Left ventricle myocardium inferior (tissue), 1 donor: ENCODE data around the gene TTC39B. TPM values are rescaled to one million over a fixed set of nuclear protein-coding genes. Genes with fewer than 3 reads are reported as not detected.

Experiments used
- DNase-seq: peaks from one replicate; pipeline ENCODE4 v3.0.0-alpha.2; 2020
- H3K27ac ChIP-seq: fragments of 200-600 bp; replicated peaks from 2 replicates; pipeline ENCODE4 v1.8.0; 2021
- H3K27me3 ChIP-seq: fragments of 200-600 bp; 2 replicates; pipeline ENCODE4 v1.8.0; 2021; ENCODE audit warnings: low read depth
- H3K36me3 ChIP-seq: fragments of 200-600 bp; 2 replicates; pipeline ENCODE4 v1.8.0; 2021
- H3K4me1 ChIP-seq: fragments of 200-600 bp; 2 replicates; pipeline ENCODE4 v1.8.0; 2021
- H3K4me3 ChIP-seq: fragments of 200-600 bp; 2 replicates; pipeline ENCODE4 v1.8.0; 2021; ENCODE audit warnings: mild to moderate bottlenecking, moderate library complexity
- H3K9me3 ChIP-seq: fragments of 200-600 bp; replicated peaks from 2 replicates; pipeline ENCODE4 v1.8.0; 2021
- intact Hi-C: fragments of 100-400 bp; cut with micrococcal nuclease; formaldehyde crosslinking; loops from one replicate; pipeline ENCODE4 v1.11.0; 2022
- total RNA-seq: library from RNA; stranded (reverse); fragmentation: NEBNext Ultra II Directional; extraction: Animal tissue kit (Norgen Biotek cat#: 25700); gene quantifications from one replicate; pipeline ENCODE4 v1.2.1, GENCODE V29; 2021
- TF ChIP-seq, protein P1 (sequence below): fragments of 200-600 bp; IDR thresholded peaks from 2 replicates; pipeline ENCODE4 v1.8.0; 2021; ENCODE audit warnings: antibody characterized with exemption, mild to moderate bottlenecking, borderline replicate concordance
- donor health status: DM: no; HTN: yes; CAD: no; lungs with severe emphysema.

The TTC39B gene
- total RNA-seq, 1 donor from 2014 or later, result 1.6 TPM

GRCh38 chr9:15253197-15253596 lies 53.8 kb downstream of the TTC39B start:
- TF ChIP-seq, protein P1, sequence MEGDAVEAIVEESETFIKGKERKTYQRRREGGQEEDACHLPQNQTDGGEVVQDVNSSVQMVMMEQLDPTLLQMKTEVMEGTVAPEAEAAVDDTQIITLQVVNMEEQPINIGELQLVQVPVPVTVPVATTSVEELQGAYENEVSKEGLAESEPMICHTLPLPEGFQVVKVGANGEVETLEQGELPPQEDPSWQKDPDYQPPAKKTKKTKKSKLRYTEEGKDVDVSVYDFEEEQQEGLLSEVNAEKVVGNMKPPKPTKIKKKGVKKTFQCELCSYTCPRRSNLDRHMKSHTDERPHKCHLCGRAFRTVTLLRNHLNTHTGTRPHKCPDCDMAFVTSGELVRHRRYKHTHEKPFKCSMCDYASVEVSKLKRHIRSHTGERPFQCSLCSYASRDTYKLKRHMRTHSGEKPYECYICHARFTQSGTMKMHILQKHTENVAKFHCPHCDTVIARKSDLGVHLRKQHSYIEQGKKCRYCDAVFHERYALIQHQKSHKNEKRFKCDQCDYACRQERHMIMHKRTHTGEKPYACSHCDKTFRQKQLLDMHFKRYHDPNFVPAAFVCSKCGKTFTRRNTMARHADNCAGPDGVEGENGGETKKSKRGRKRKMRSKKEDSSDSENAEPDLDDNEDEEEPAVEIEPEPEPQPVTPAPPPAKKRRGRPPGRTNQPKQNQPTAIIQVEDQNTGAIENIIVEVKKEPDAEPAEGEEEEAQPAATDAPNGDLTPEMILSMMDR, result no peak
- Histone ChIP-seq H3K36me3 (no peaks in the 10 kb centered on the region), H3K4me3 (no peak overlapping the region), H3K4me1 (peaks cover 25% of the 10 kb centered on the region), H3K27me3 (no peaks in the 10 kb centered on the region), H3K9me3 (no peaks in the 10 kb centered on the region), H3K27ac (no peak overlapping the region)
- no peak for DNase-seq
- intact Hi-C loops, result no loop called here

GRCh38 chr9:15249981-15250380 lies 57.0 kb downstream of the TTC39B start:
- Histone ChIP-seq H3K4me3 (no peak overlapping the region), H3K36me3 (no peaks in the 10 kb centered on the region), H3K4me1 (peaks cover 27% of the 10 kb centered on the region), H3K27ac (peak overlapping the region; percentile 13), H3K27me3 (no peaks in the 10 kb centered on the region), H3K9me3 (no peaks in the 10 kb centered on the region)
- intact Hi-C loops, result no loop called here
- TF ChIP-seq, protein P1, result no peak
- DNase-seq, result no peak

- Histone ChIP-seq H3K4me1 (peaks cover 27% of the 10 kb centered on the region), H3K4me3 (no peak overlapping the region), H3K36me3 (no peaks in the 10 kb centered on the region), H3K9me3 (no peaks in the 10 kb centered on the region), H3K27ac (peak overlapping the region; percentile 13), H3K27me3 (no peaks in the 10 kb centered on the region)
- DNase-seq, result no peak
- TF ChIP-seq, protein P1, result no peak
- intact Hi-C loops, result no loop called here
Observed at GRCh38 chr9:15249042-15249818, 57.8 kb downstream of the TTC39B start.

GRCh38 chr9:15248621-15249020 lies 58.4 kb downstream of the TTC39B start:
- no peak for DNase-seq
- H3K27ac ChIP-seq, result no peak overlapping the region
- no peaks in the 10 kb centered on the region for H3K36me3 ChIP-seq
- TF ChIP-seq, protein P1, result no peak
- H3K4me1 ChIP-seq, result peaks cover 22% of the 10 kb centered on the region
- no peak overlapping the region for H3K4me3 ChIP-seq
- intact Hi-C loops, result no loop called here
- H3K9me3 ChIP-seq, result no peaks in the 10 kb centered on the region
- H3K27me3 ChIP-seq, result no peaks in the 10 kb centered on the region

GRCh38 chr9:15248081-15248480 lies 58.9 kb downstream of the TTC39B start:
- H3K27me3 ChIP-seq, result no peaks in the 10 kb centered on the region
- TF ChIP-seq, protein P1, result no peak
- no peaks in the 10 kb centered on the region for H3K9me3 ChIP-seq
- no peaks in the 10 kb centered on the region for H3K36me3 ChIP-seq
- peaks cover 18% of the 10 kb centered on the region for H3K4me1 ChIP-seq
- no peak for DNase-seq
- H3K4me3 ChIP-seq, result no peak overlapping the region
- intact Hi-C loops, result no loop called here
- no peak overlapping the region for H3K27ac ChIP-seq
